CD14-positive monocyte (primary cell): Measurements from ENCODE around the gene NAT14. TPM values are rescaled to one million over a fixed set of nuclear protein-coding genes. Genes with fewer than 3 reads are reported as not detected.

Experiments used
- DNase-seq, 3 donors: peaks; one replicate each; pipeline ENCODE4 v3.0.0-alpha.2; 2011 to 2022
- H2AFZ ChIP-seq: 2 replicates; pipeline ENCODE4 v1.6.0; 2012; ENCODE audit warnings: mild to moderate bottlenecking, low read depth, low read length, inconsistent platforms; ENCODE audit not compliant: insufficient read depth, poor library complexity, severe bottlenecking
- H3K27ac ChIP-seq, 2 donors: 1 replicate in 1 of 2; 2 replicates in 1 of 2; pipeline ENCODE4 v1.5.1; 2012 to 2013; ENCODE audit warnings: low read length in 2 of 2, control low read depth in 1 of 2, inconsistent platforms in 1 of 2, low read depth in 1 of 2, mild to moderate bottlenecking in 1 of 2
- H3K27me3 ChIP-seq, 2 donors: one replicate each; pipeline versions ENCODE4 v1.6.0 to v1.6.1; 2011 to 2013; ENCODE audit warnings: low read length in 2 of 2; ENCODE audit not compliant: control insufficient read depth in 2 of 2, insufficient read depth in 2 of 2
- H3K36me3 ChIP-seq, 2 donors: replicated peaks in 1 of 2; 1 replicate in 1 of 2; 2 replicates in 1 of 2; pipeline versions ENCODE4 v1.5.1 to v1.6.1; 2012 to 2013; ENCODE audit warnings: low read length in 2 of 2, control low read depth in 1 of 2, inconsistent platforms in 1 of 2, mild to moderate bottlenecking in 1 of 2; ENCODE audit not compliant: insufficient read depth in 2 of 2, control insufficient read depth in 1 of 2
- H3K4me1 ChIP-seq, 2 donors: 1 replicate in 1 of 2; 2 replicates in 1 of 2; pipeline versions ENCODE4 v1.5.1 to v1.6.1; 2012 to 2013; ENCODE audit warnings: low read length in 2 of 2, control low read depth in 1 of 2, inconsistent platforms in 1 of 2, mild to moderate bottlenecking in 1 of 2, moderate library complexity in 1 of 2; ENCODE audit not compliant: insufficient read depth in 2 of 2, control insufficient read depth in 1 of 2
- H3K4me2 ChIP-seq: replicated peaks from 2 replicates; pipeline ENCODE3; 2012; ENCODE audit warnings: low read length, moderate library complexity, mild to moderate bottlenecking; ENCODE audit not compliant: poor library complexity, severe bottlenecking; ENCODE audit errors: extremely low read depth
- H3K4me3 ChIP-seq, 3 experiments: fragments of 200-600 bp in 1 of 3; sonication (generic) in 1 of 3; replicated peaks in 1 of 3; 1 replicate in 2 of 3; 2 replicates in 1 of 3; pipeline ENCODE4 v1.5.1; 2011 to 2013; ENCODE audit warnings: low read length in 3 of 3, mild to moderate bottlenecking in 3 of 3, control low read depth in 2 of 3, low read depth in 2 of 3, inconsistent platforms in 1 of 3, moderate library complexity in 1 of 3
- H3K79me2 ChIP-seq: 2 replicates; pipeline ENCODE4 v1.6.0; 2012; ENCODE audit warnings: mild to moderate bottlenecking, control low read depth, inconsistent platforms, low read length, moderate library complexity; ENCODE audit not compliant: insufficient read depth
- H3K9ac ChIP-seq: 2 replicates; pipeline ENCODE4 v1.6.0; 2017; ENCODE audit warnings: low read length, mild to moderate bottlenecking; ENCODE audit not compliant: insufficient read depth, poor library complexity, severe bottlenecking
- H3K9me3 ChIP-seq, 2 donors: replicated peaks in 1 of 2; 1 replicate in 1 of 2; 2 replicates in 1 of 2; pipeline versions ENCODE4 v1.5.1 to v1.6.1; 2012 to 2013; ENCODE audit warnings: low read length in 2 of 2, control low read depth in 1 of 2; ENCODE audit not compliant: control insufficient read depth in 1 of 2, insufficient read depth in 1 of 2
- H4K20me1 ChIP-seq: 2 replicates; pipeline ENCODE4 v1.6.0; 2012; ENCODE audit warnings: mild to moderate bottlenecking, low read length, control low read depth, moderate library complexity; ENCODE audit not compliant: insufficient read depth
- H3K27ac Mint-ChIP-seq, 7 donors: one replicate each; pipeline ENCODE4 v1.8.0; 2020; ENCODE audit warnings: mild to moderate bottlenecking in 7 of 7, mixed read lengths in 7 of 7, moderate library complexity in 6 of 7, inconsistent platforms in 2 of 7
- H3K27me3 Mint-ChIP-seq, 3 donors: one replicate each; pipeline ENCODE4 v1.8.0; 2021 to 2022; ENCODE audit warnings: low read depth in 3 of 3, mild to moderate bottlenecking in 3 of 3, mixed read lengths in 3 of 3, moderate library complexity in 3 of 3, inconsistent platforms in 1 of 3
- H3K36me3 Mint-ChIP-seq, 2 donors: one replicate each; pipeline ENCODE4 v1.8.0; 2020; ENCODE audit warnings: mixed read lengths in 2 of 2, inconsistent platforms in 1 of 2, mild to moderate bottlenecking in 1 of 2
- H3K4me1 Mint-ChIP-seq: one replicate; pipeline ENCODE4 v1.8.0; 2020; ENCODE audit warnings: mild to moderate bottlenecking, mixed read lengths
- H3K4me3 Mint-ChIP-seq, 2 donors: one replicate each; pipeline ENCODE4 v1.8.0; 2020; ENCODE audit warnings: mild to moderate bottlenecking in 2 of 2, mixed read lengths in 2 of 2, moderate library complexity in 1 of 2
- H3K9me3 Mint-ChIP-seq, 7 donors: one replicate each; pipeline ENCODE4 v1.8.0; 2020 to 2022; ENCODE audit warnings: mixed read lengths in 7 of 7, mild to moderate bottlenecking in 6 of 7, moderate library complexity in 6 of 7, inconsistent platforms in 2 of 7
- WGBS: methylation state at CpG from one replicate; pipeline ENCODE4 v1.1.5; 2013; ENCODE audit warnings: missing lambda C conversion rate; ENCODE audit not compliant: insufficient coverage; 5-methylcytosine and 5-hydroxymethylcytosine counted together
- intact Hi-C, 2 donors: fragments of 100-400 bp; cut with micrococcal nuclease; formaldehyde crosslinking; loops; one replicate each; pipeline versions ENCODE4 v1.15.0 to v1.15.1; 2023
- polyA plus RNA-seq, 3 donors: library from polyadenylated mRNA; depleted of rRNA in 1 of 3; unstranded in 2 of 3; stranded (reverse) in 1 of 3; fragments of 300-500 nt in 2 of 3; fragments of >200 nt in 1 of 3; fragmentation: Illumina TruSeq in 2 of 3; gene quantifications; 1 replicate in 2 of 3; 2 replicates in 1 of 3; pipeline ENCODE4 v1.2.3, GENCODE V29; 2012 to 2021
- TF ChIP-seq, protein P1 (sequence below): fragments of 200-600 bp; IDR thresholded peaks from one replicate; pipeline ENCODE4 v1.8.0; 2022; ENCODE audit warnings: antibody characterized with exemption, mild to moderate bottlenecking

NAT14 gene
- polyA plus RNA-seq, 3 donors: 1.5 to 2.2 (median 1.9) TPM

DNA sequence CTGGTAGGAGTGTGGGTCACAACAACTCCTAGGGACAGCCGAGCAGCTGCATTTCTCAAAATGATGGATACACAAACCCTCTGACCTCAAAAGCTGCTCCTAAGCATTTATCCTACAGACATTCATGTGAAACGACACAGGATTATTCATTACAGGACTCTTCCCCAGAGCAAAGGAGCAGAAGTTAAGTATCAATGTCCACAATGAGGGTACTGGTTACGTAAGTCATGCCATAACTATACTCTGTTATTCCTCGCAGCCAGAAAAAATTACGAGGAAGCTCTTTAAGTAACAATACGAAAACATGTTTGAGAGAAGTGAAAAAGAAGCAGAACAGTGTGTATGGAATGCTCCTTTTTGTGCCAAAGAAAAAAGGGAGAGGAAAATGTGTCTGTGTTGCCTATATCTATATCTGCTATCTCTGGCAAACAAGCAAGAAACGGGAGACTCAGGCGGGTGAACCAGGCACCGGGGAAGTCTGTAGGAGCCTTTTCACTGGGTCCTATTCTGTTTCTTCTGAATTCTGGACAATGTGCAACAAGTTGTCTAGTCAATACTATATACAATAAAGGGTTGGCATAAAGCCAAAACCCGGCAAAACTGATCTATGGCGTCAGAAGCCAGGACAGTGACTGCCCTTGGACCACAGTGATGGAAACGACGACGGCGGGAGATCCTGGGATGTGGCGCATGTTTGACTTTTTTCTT is 24.9 kb upstream of the NAT14 start:
- intact Hi-C loops: loop anchor here (2.0 to 10.0 kb wide), 3 partner anchors 51 to 315 kb away; partner anchors contain the start of gene TNNT1 (in 1 of the 2)
- no peaks in the 10 kb centered on the region for H3K79me2 ChIP-seq
- Mint-ChIP-seq H3K4me1 (peaks cover 18% of the 10 kb centered on the region), H3K36me3 (peaks cover 1 to 17% of the 10 kb centered on the region in 2 donors), H3K4me3 (peak overlapping the region in 1 of 2 donors; percentile 87), H3K27me3 (peaks cover 0 to 3% (median 3%) of the 10 kb centered on the region in 3 donors), H3K9me3 (peaks cover 0 to 3% (median 0%) of the 10 kb centered on the region in 7 donors), H3K27ac (peak overlapping the region in 4 of 7 donors; percentile 23 to 80 (median 52))
- H3K4me3 ChIP-seq: no peak overlapping the region
- TF ChIP-seq, protein P1, sequence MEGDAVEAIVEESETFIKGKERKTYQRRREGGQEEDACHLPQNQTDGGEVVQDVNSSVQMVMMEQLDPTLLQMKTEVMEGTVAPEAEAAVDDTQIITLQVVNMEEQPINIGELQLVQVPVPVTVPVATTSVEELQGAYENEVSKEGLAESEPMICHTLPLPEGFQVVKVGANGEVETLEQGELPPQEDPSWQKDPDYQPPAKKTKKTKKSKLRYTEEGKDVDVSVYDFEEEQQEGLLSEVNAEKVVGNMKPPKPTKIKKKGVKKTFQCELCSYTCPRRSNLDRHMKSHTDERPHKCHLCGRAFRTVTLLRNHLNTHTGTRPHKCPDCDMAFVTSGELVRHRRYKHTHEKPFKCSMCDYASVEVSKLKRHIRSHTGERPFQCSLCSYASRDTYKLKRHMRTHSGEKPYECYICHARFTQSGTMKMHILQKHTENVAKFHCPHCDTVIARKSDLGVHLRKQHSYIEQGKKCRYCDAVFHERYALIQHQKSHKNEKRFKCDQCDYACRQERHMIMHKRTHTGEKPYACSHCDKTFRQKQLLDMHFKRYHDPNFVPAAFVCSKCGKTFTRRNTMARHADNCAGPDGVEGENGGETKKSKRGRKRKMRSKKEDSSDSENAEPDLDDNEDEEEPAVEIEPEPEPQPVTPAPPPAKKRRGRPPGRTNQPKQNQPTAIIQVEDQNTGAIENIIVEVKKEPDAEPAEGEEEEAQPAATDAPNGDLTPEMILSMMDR: no peak
- no peak overlapping the region for H3K4me2 ChIP-seq
- H3K4me1 ChIP-seq: peaks cover 15 to 24% of the 10 kb centered on the region in 2 donors
- no peak for DNase-seq
- no peak overlapping the region for H2AFZ ChIP-seq
- H3K9me3 ChIP-seq: no peaks in the 10 kb centered on the region
- H3K36me3 ChIP-seq: peaks cover 0 to 5% of the 10 kb centered on the region in 2 donors
- no peak overlapping the region for H3K9ac ChIP-seq
- H4K20me1 ChIP-seq: peaks cover 2% of the 10 kb centered on the region
- 72% methylated on average over 2 of the region's 16 CpGs for WGBS
- no peak overlapping the region for H3K27ac ChIP-seq
- no peaks in the 10 kb centered on the region for H3K27me3 ChIP-seq

DNA sequence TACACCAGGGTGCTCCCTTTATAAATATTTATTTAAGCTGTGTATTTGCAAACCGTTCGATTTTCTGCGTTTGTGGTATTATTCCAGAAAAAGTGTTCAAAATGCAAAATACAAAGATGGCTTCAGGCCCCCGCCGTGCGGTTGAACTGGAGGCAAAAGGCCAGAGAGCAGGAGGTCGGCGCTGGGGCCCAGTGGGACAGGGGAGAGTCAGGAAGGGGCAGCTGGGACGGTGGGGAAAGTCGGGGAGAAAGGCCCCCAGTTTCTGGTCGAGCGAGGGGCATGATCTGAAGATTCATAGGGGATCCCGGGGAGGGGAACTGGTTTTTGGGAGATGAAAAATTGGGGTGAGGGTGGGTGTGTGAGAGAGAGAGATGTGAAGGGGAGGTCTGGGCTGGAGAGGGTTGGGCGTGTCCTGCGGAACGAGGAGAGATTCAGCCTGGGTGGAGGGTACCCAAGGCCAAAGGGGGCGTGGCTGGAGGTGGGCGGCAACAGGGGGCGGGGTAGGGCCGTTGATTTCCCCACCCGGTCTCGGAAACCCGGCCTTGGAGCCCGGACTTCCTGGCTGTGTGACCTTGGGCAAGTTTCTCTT is 24.2 kb upstream of the NAT14 start:
- 52% methylated on average over 14 of the region's 24 CpGs for WGBS
- TF ChIP-seq, protein P1: no peak

More for the DNA sequence above, 24.2 kb upstream of the NAT14 start:
- H3K4me3 Mint-ChIP-seq: peak overlapping the region; percentile 87 to 94
- H3K9me3 Mint-ChIP-seq: peaks cover 0 to 2% (median 0%) of the 10 kb centered on the region in 7 donors
- no peaks in the 10 kb centered on the region for H3K9me3 ChIP-seq
- H3K27me3 Mint-ChIP-seq: peaks cover 0 to 3% (median 3%) of the 10 kb centered on the region in 3 donors
- peak; percentile 21 to 41 (median 23) for DNase-seq
- intact Hi-C loops: loop anchor here in 1 of 2 donors (2.0 kb wide), 1 partner anchor 52 kb away; no protein-coding TSS in a partner anchor
- peak overlapping the region; percentile 86 for H3K9ac ChIP-seq
- no peaks in the 10 kb centered on the region for H3K36me3 ChIP-seq
- peak overlapping the region; percentile 84 for H2AFZ ChIP-seq
- H3K4me1 Mint-ChIP-seq: peaks cover 18% of the 10 kb centered on the region
- H3K79me2 ChIP-seq: no peaks in the 10 kb centered on the region
- H3K27ac ChIP-seq: peak overlapping the region; percentile 76 to 90
- H3K4me1 ChIP-seq: peaks cover 15 to 24% of the 10 kb centered on the region in 2 donors
- no peaks in the 10 kb centered on the region for H3K27me3 ChIP-seq
- no peaks in the 10 kb centered on the region for H4K20me1 ChIP-seq
- H3K4me2 ChIP-seq: peak overlapping the region; percentile 77
- H3K36me3 Mint-ChIP-seq: peaks cover 0 to 12% of the 10 kb centered on the region in 2 donors
- peak overlapping the region; percentile 48 to 83 (median 72) for H3K4me3 ChIP-seq
- H3K27ac Mint-ChIP-seq: peak overlapping the region; percentile 46 to 94 (median 81)
